Measurements from ENCODE around the gene USP34.

Gene USP34

DNA sequence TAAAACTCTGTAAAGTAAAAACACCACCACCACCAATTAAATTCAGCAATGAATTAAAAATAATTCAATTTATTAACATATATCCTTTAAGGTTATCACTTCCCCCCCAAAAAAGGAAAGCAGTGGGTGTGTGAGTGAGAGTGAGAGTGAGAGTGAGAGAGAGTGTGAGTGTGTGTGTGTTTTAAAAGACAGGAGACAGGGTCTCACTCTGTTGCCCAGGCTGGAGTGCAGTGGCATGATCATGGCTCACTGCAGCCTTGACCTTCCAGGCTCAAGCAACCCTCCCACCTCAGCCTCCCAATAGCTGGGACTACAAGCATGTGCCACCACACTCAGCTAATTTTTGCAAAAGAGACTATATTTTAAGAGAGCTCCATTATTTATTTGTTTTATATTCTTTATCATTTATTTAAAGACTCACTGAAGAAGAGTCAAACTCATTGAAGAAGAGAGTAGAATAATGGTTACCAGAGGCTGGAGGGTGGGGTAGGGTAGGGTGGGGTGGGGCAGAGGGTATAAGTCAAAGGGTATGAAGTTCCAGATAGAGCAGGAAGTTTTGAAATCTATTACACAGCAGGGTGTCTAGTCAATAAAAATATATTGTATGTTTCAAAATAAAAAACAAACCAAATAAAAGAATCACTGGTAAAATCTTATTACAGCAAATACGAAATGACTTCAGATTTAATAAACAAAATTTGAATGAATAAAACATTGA lies 187.3 kb downstream of the USP34 start:
- DNase-seq, result no peak

DNA sequence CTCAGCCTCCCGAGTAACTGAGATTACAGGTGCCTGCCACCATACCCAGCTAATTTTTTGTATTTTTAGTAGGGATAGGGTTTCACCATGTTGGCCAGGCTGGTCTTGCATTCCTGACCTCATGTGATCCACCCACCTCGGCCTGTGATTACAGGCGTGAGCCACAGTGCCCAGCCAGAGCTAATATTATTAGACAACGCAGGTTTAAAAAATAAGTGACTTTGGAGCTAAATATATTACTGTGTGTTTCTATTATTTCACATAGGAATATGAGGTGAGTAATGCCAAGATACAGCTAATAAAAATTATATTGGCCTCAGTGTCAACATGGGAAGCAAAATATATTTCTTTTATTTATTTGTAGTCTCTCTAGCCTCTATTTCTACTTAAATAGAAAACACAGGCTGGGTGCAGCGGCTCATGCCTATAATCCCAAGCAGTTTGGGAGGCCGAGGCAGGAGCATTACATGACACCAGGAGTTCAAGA lies 188.7 kb downstream of the USP34 start:
- no peak for DNase-seq

DNA sequence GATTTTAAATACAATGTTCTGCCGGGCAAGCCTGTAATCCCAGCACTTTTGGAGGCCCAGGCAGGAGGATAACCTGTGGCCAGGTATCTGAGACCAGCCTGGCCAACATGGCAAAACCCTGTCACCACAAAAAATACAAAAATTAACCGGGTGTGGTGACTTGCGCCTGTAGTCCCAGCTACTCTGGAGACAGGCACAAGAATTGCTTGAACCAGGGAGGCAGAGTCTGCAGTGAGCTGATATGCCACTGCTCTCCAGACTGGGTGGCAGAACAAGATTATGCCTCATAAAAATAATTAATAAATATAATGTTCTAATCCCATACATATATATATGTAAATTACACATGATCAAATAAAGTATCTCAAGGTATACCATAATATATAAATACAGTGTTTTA lies 189.6 kb downstream of the USP34 start:
- DNase-seq, result no peak

DNA sequence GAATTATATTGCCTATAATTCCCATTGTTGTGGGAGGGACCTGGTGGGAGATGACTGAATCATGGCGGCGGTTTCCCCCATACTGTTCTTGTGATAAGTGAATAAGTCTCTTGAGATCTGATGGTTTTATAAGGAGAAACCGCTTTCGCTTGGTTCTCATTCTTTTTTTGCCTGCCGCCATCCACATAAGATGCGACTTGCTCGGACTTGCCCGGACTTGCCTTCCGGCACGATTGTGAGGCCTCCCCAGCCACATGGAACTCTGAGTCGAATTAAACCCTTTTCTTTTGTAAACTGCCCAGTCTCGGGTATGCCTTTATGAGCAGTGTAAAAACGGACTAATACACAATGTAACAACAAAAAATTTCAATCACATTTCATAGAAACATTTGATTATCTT lies 193.1 kb downstream of the USP34 start:
- DNase-seq, result no peak

DNA sequence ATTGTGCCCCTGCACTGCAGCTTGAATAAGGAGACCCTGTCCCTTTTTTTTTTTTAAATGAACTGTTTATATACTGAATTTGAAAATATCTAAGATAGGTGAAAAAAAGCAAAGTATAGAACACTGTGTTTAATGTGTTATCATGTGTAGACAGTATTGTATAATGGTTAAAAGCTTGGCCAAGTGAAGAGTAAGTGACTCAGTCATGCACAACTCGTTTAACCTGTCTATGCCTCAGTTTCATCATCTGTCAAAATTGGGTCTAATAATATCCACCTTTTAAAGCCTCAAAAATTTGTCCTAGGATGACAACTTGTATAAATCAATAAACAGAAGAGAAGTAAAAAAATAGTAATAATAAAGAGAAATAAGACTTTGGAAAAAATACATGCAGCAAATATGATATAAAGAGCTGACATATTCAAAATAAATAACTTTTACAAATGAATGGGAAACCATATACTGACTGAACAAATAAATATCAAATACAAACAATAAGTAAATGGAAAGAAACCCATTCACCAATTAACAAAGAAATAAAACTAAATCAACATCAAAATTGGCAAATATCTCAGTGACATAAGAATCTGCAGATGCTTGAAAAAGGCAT lies 195.2 kb downstream of the USP34 start:
- no peak for DNase-seq

DNA sequence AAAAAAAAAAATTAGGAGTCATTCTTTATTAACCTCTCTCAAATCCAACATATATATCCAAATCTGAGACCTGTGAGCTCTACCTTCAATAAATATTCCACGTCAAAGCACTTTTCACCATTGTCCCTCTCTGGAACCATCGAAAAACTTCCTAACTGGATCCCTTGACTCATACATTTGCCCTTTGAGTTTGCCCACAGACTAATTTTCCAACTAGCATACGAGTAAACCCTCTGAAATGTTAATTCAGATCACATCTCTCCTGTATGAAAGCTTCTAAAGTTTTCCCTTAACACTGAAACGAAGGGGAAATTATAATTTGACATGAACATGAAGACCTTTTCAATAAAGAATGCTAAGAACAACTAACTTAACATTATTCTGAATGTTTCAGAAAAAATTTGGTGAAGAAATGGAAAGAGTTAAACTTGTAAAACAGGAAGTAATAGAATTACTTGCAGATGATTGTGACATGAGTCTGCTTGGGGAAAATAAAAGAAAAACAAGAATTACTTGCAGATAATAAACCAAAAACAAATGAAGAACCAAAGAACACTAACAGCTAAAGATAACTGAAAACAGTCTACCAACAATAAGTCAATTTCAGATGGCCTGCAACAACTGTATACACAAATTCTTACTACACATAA lies 198.3 kb downstream of the USP34 start:
- no peak for DNase-seq

DNA sequence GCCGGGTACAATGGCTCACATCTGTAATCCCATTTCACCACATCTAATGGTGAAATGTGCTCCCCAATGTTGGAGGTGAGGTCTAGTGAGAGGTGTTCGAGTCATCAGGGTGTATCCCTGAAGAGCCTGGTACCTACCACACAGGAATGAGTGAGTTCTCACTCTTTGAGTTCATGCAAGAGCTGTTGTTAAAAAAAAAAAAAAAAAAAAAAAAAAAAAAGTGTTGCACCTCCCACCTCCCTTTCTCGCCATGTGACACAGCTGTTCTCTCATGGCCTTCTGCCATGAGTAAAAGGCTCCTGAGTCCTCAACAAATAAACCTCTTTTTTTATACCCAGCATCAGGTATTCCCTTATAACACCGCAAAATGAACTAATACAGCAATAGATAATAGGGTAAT lies 202.6 kb downstream of the USP34 start:
- DNase-seq, result no peak

DNA sequence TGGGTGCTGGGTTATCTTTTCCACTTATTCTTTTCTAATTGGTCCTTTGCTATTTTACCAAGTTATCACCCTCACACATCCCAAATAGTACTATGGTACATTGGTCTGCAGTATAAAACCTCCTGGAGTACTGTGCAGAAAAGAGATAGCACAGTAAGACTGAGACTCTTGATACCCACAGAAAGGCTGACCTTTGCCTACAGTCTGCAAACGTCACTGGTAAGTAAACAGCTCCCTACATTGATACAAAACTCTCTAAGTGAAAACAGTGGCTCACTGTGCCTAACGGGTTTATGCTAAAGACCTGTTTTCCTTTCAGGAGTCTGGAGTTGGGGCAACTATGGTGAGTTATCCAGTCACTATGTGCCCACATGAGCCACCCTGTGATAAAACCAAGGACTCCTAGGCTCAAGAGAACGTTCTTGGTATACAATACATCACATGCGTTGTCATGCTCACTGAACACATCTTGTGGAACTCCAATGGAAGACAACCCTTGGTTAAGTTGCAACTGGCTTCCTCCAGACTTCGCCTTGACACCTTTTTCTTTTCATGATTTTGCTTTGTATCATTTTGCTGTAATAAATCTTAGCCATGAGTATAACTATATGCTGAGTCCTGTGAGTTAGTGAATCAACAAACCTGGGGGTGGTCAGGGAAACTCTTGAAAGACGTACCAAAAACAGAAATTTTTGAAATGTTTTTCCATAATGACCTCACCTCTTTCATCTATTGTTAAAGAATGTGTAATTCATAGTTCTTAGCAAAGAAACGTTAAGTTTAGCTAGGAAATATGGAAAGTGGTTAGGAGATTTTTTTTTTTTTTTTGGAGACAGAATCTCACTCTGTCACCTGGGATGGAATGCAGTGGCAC lies 204.0 kb downstream of the USP34 start:
- DNase-seq, result no peak

DNA sequence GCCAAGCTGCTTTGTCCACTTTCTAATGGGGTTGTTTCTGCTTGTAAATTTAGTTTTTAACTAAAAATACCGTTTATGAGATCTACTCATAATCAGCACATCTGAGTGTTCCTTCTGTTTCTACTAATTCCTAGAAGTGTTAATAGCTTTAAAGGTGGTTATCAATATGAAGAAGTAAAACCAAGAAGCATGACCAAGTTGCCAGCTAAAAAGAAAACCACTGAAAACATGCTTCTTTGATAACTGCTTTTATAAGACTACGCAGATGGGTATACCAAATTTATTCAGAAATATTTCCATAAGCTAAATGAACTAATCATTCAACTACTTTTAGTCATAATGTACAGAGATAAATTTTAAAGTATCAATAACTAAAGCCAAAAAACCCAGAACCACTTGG lies 207.1 kb downstream of the USP34 start:
- no peak for DNase-seq

DNA sequence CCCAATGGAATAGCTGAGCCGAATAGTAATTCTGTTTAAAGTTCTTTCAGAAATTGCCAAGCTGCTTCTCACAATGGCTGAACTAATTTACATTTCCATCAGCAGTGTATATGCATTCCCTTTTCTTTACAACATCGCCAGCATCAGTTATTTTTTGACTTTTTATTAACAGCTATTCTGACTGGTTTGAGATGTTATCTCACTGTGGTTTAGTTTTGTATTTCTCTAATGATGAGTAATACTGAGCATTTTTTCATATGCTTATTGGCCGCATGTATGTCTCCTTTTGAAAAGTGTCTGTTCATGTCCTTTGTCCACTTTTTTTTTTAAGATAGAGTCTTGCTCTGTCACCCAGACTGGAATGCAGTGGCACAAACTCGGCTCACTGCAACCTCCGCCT lies 208.2 kb downstream of the USP34 start:
- DNase-seq, result no peak

DNA sequence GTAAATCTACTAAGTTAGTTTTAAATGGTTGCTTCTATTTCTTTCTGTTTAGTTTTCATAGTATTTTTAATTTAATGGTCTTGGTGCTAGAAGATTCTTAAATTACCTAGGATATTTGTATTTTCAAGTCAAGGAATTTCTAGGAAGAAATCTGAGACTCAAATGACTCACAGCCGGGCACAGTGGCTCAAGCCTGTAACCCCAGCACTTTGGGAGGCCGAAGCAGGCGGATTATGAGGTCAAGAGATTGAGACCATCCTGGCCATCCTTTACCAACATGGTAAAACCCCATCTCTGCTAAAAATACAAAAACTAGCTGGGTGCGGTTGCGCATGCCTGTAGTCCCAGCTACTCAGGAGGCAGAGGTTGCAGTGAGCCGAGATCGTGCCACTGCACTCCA lies 213.4 kb downstream of the USP34 start:
- no peak for DNase-seq

DNA sequence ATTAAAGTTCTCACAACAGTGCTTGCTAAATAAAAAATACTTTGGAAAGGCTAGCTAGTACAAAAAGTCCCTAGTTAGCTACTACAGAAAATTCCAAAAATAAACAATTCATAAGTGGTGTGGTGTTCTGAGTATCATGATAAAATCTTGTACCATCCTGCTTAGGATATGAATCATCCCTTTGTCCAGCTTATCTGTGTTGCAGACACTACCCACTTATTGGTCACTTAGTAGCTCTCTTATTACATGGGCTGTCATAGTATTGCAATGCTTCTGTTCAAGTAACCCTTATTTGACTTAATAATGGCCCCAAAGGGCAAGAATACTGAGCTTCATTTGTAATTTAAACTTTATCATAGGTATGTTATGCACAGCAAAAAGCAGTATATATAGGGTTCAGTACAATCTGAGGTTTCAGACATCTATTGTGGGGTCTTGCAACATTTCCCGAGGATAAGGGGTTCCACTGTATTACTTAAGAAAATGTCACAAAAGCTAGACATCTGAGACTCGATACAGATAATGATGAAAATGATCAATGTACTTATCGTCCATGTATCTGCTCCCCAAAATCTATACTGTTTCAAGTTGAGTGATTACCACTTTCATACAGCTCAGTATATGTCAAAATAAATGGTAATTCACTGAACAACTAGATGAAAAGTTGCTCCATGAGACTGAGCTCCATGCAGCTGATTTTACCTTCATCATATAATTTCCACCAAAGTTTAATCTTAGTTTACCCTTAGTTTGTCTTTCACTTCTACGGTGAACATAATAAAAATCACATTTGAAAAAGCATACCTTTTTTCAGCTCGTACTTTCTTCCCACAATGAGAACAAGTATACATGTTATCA lies 215.1 kb downstream of the USP34 start:
- no peak for DNase-seq

DNA sequence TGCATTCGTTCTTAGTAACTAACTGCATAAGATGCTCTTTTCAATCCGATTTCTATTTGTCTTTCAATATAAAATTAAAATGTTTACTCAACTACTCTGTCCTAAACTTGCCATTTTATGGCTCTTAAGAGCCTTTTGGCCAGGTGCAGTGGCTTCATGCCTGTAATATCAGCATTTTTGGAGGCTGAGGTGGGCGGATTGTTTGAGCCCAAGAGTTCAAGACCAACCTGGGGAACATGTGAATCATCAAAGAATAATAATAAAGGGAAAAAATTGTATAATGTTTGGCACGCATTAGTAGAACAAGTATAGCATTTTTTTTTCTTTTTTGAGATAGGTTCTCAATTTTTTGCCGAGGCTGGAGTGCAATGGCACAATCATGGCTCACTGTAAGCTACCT lies 216.4 kb downstream of the USP34 start:
- DNase-seq, result no peak

DNA sequence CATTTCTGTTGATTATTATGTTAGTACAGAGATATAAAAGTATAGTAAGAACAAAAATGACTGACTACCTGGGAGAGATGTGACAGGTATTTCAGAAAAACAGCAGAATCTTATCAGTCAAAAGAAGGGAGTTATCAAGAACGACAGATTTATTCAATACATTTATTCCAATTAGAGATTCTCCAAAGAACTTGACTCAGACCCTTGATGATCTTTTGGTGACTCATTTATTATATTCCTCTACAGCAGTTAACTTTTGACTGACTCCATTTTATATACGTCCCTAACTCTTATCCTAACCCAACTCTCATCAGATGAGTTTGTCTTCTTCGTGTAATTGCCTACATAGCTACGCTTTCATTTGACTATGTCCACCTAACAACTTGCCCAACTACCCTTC lies 217.8 kb downstream of the USP34 start:
- no peak for DNase-seq

DNA sequence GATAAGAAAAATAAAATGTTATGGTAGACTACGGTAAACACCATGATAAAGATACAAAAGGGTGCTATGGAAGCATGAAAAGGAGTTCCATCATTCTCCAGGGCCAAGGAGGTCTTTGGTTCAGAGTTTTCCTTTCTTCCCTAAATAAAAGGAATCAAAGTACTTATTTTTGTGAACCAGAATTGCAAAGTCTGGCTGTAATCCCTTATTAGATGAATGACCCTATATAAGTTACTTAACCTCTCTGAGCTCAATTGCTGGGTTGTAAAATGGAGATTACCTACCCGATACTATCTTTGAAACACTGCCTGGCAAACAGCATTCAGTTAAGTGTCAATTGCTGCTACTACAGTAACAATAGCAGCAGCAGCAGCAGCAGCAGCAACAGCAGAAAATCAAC lies 218.9 kb downstream of the USP34 start:
- no peak for DNase-seq

DNA sequence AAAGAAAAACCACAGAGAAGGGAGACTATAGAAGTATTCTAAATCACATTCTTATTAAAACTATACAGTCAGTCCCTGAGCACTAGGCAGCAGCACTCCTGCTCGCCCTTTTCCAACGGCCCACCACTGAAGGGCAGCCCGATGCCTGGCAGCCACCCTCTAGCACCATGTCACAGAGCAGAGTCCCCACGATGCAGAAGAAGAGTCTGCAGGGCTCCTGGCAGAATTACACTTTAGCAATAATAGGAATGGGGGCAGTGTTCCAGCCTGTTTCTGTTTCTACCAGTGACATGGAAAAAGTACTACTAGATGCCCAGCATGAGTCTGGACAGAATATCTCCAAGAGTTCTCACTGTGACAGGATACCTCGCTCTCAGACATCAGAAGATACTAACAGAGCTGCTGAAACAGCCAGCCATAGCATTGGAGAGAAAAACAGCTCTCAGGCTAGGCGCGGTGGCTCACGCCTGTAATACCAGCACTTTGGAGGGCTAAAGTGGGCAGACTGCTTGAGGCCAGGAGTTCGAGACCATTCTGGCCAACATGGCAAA lies 221.3 kb downstream of the USP34 start:
- DNase-seq, result no peak

DNA sequence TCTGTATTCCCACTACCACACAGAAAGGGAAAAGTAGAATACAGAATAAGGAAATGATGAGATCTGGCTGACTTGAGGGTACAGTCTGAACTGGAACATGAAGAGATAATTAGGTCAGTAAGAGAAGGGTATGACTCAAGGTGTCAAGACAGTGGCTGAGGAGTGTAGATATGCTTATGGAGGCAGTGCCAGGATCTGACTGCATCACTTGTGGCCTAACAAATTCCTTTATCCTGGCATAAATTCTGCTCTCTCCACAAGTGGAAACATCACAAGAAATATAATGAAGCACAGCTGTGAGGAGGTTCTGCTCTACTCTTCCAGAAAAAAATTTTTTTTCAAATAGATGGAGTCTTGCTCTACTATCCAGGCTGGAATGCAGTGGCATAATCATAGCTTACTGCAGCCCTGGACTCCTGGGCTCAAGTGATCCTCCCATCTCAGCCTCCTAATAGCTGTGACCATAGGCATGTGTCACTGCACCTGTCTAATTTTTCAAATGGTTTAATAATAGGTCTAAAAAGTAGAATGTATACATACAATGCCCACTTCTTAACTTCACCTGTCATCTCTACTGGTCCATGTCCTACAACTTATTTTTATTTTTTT lies 223.6 kb downstream of the USP34 start:
- no peak for DNase-seq

DNA sequence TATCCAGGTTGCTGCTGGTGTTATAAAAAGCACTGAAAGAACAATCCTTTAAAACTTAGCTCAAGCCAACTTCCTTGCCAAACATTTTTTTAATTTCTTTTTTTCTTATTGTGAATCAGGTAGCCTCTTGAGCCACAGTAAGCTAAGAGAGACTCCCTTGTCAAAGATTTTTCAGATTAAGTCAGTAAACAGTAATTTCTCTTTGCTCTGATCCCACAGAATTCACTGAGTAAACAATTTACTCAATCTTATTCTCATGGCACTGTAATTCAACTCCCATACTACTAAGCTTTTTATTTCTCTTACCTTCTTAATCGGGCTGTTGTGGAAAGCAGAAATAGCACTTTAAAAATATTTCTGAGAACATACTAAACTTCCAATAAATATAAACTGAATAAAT lies 226.2 kb downstream of the USP34 start:
- no peak for DNase-seq

DNA sequence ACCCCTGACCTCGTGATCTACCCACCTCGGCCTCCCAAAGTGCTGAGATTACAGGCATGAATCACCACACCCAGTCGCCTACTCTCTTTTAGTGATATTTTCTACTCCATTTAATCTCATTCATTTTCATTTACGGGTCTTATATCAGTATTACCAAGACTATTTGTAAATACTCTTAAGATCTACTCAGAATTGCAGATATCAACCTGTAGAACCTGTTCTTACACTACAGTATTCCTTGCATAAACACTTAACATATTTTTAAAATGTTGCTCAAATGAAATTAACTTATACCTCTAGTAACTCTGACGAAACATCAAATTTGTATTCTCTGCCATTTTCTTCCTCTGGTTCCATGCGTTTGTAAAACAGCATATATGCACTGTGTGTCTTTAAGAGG lies 229.6 kb downstream of the USP34 start:
- DNase-seq, result no peak

DNA sequence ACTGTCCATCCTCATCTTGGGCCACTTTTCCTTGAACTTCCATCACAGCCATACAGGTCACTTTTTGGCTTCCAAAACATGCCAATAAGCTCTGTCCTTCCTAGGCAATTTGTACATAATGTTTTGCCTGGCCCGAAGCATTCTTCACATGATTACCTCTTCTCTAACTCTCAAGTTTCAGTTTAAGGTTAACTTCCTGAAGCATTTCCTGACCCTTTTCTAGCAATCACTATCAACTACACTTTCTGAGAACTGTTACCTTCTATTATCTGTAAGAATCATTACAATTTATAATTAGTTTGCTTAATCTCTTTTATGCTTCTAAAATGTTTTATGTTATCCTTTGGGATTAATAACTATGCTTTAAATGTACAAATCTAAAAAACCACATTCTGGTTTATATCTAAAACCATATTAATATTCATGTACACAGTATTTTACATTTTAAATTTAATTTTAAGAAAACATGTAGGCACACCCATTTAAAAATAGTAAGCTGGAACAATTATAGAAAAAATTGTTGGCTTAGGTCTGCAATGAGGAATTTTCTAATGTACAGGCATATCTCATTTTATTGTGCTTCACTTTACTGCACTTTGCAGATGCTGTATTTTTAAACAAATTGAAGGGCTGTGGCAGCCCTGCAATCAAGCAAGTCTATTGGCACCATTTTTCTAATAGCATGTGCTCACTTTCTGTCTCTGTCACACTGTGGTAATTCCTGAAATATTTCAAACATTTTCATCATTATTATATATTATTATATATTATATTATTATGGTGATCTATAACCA lies 232.5 kb downstream of the USP34 start:
- no peak for DNase-seq

DNA sequence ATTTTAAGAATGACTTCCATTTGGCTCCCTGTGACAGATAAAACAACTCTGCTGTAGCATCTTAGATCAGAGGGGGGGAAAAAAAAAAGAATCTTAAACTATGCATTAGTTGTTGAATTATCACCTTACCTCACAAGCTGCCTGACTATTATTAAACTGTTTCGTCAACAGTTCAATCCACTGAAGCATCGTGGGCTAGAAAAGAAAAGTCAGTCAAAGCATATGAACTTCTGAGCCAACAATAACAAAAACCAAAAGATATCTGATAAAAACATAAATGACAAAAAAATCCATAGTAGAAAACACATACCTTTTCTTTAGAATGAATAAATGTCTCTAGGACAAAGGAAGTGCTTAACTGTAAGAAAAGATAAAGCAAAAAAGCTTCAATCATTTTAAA lies 235.2 kb downstream of the USP34 start:
- DNase-seq, result no peak
